ELR (cell line): ENCODE data around the gene CCDC138.

Experiments
- DNase-seq: peaks from one replicate; pipeline ENCODE4 v3.0.0-alpha.2; 2015; ENCODE audit warnings: low read depth

The CCDC138 gene

DNA sequence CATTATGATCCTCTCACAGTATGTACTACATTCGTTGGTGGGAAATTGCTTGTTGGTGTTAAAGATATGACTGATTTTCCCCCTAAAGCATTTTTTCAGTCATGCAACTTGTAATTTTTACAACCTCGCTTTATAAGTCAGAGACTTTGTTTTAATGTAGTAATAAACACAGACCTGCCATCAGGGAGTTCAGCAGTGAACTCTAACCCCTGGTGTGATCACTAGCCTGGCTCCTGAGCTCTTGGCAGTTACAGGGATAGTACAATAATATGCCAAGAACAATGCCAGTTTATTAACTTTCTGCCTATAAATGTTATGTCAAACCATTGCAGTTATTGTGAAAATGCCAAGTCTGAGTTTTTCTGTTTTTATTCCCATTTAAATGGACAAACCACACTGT is 108.6 kb downstream of the CCDC138 start:
- no peak for DNase-seq

DNA sequence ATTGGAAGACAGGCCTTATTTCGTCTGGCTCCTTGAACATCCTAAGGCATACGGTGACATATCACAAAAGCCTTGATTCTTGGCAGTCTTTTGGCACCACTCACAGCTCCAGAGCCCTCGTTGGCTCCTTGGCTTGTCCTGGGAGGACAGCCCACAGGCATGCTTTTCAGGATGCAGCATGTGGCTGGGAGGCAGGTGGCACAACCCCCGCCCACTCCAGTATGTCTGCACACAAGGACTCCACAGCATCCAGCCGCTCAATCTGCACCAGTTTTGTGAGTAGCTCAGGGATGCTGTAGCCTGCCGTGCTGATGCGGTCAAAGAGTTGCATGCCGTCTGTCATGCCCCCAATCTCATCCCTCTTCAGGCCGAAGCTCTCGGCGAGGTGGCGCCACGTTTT is 110.2 kb downstream of the CCDC138 start:
- DNase-seq = no peak

DNA sequence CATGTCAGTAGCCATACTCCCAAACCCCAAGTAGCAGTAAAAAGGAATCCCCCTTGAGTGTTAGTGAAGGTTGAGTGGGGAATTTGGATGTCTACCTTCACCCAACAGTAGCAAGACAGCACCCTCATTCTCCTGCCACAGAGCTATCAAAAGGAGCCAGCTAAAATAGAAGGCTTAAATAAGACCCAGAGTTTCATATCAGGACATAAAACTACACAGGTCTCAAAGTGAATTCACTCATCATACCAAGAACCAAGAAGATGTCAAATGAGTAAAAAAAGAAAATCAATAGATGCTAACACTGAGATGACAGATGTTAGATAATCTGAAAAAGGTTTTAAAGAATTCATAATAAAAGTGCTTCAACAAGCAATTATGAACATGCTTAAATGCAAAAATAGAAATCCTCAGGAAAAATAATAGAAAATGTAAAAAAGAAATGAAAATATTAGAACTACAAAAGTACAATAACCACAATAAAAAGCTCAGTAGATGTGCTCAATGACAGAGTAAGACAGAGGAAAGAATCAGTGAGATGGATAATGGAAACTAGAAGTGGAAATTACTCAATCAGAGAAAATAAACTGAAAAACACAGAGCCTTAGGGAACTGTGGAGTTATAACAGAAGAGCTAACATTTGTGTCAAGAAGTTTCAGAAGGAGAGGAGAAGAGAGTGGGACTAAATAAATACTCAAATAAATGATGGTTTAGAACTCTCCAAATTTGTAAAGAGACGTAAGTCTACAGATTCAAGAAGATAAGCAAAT is 111.9 kb downstream of the CCDC138 start:
- DNase-seq = no peak

DNA sequence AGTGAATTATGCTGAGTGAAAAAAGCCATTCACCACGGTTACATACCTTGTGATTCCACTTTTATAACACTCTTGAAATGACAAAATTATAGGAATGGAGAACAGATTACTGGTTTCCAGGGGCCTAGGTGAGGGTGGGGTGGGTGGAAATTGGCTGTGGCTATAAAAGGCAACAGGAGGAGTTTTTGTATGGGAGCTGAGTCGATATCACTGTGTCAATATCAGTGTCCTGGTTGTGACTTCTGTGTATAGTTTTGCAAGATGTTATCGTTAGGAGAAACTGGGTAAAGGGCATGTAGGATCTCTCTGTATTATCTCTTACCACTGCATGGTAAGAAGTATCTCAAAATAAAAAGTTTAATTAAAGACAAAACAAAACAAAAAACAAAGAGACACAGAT is 118.1 kb downstream of the CCDC138 start:
- no peak for DNase-seq

DNA sequence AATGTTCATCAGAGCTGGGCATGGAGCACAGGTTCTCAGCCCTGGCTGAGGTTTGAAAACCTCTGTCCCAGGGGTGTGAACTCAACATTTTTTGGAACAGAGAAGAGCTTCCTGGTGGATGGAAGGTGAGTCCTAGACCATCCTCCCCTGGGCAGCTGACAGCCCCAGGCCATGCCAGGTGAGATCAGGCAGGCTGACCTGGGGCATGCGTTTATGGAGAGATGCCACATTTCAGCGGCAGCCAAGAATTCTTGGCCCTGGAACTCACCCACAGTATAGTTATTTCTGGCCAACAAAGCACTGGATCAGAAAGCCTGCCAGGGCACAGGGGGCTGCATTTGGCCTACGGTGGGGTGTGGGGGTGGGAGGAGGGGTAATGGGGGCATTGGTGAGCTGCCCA is 118.6 kb downstream of the CCDC138 start:
- DNase-seq = no peak

DNA sequence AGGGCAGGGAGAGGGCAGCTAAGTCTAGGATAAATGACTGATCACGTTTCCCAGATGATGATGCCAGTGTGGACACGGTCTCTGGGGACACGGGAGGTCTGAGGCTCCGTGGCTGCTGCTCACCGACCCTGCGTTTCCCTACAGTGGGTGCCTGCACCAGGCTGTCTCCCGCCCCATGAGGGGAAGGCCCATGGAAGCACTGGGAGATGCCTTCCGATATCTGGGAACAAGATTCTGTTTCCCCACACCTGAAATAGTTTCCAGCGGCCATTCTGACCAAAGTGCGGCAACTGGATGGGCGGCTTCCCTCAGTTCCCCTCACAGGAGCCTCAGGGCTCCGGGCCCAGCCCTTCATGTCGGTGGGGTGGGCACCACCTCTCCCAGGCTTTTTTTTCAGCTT is 119.3 kb downstream of the CCDC138 start:
- DNase-seq = no peak

DNA sequence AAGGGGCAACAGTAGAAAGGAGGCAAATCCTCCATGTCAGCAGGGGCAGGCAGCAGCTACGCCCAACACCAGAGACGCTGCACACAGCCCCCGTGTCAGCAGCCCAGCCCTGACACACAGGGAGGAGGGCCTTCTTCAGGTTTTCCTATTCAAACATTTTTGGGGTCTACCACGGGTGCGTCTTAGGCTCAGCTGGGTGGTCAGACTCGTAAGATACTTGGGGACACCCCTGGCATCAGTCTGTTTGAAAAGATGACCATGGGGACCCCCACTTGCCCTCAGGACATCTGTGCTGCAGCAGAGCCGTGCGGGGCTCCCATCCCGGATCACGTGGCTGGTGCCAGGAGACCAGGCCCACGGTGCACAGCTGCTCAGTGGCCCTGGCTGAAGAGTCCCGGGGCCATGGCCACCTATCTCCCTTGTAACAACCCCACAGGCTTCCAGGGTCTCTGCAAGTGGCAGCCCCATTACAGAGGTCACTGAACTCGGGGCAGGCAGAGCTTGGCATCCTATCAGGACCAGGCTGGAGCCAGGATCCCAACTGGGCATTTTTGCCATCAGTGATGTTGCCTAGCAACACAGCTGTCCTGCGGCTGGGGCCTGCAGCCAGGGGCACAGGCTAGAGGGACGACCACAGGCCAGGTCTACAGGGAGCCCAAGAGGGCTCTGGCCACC is 120.0 kb downstream of the CCDC138 start:
- DNase-seq = no peak

DNA sequence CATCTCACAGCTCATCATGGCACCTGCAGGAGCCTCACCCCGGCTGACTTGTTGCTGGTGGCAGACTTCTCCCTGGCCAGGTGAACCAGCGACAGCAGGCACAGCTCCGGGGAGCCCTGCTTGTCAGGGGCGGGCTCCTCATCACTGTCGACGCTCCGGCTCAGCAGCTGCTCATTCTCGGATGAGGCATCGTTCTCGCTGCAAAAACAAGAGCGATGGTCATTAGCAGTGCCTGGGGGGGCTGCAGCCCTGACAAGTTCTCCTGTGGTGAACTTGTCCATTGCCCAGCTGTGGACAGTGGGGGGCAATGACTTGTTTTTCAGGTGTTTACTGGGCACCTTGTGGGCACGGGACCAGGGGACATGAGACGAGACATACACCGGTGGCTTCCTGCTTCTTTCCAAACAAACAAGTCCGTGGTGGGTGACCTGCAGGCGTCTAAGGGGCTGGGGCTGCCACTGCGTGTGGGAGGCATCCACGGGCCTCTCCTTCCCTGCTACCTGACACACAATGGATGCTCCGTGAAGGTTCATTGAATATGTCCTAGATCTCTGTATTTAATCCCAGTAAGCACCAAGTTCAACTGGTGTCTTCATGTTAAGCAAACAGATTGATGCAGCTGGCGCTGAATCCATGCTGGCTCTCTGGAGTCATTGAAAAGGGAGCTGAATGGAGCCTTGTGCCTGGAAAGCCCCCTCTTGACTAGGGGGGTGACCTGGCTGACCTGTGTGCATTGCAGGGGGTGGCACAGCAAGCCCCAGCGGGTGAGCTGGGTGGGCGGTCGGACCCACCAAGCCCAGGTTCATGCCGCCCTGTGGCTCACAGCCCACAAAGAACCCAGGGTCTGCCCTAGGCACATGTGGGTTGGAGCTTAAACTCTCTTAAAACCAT is 121.5 kb downstream of the CCDC138 start:
- DNase-seq = no peak

DNA sequence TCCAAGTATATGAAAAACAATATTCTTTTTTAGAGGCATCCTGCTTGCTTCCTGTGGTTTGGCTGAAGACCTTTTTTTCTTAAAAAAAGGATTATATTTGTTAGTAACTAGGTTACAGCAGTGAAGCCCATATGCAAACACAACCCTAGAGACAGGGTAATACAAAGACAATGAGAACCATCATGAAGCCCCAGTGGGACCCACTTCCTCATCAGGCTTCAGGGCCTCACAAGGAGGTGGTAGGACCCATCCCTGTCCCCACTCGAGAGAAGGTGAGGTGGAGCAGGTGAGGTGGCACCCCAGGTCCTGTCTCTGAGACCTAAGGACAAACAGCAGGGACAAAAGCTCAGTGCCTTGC is 122.1 kb downstream of the CCDC138 start:
- DNase-seq = no peak

DNA sequence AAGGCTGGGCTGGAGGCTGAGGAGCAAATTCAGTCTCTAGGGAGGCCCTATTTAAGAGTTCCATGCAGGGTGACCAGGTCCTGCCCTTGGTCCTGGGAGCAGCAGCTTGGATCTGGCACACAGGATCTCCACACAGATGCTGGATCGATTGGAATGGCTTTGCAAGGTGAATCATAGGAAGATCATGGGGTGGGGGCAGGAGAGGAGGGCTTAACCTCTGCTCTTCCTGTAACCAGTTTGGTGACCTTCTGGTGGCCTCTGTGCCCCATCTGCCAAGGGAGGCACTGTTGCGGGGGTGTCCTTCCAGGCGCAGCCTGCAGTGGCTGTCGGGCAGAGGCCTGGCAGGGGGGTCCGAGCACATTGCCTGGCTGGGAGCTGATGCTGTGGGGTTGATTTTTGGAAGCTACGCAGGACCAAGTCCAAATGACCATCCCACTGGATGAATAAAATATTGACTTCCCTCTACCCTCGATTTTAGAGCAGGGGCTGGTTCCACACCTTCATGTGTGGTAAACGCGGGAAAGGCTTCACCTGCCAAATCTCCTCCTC is 122.8 kb downstream of the CCDC138 start:
- DNase-seq = no peak

DNA sequence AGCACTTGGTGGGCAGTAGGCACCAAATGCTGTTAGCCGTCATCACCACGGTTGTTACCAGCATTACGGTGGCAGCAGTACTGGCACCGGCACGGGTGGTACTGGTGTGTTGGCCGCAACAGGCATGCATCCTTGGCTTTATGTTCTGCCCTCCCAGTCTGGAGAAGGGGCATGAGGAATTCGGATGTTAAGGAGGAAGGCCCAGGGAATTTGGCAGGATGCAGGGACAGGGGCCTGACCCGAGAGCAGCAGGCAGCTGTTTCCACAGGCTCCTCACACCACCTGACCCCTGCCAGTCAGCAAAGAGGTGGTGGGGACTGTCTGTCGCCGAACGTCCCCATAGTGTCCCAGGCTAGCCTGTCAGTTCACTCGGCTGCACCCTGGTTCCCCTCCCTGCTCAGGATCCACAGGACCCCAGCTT is 123.5 kb downstream of the CCDC138 start:
- no peak for DNase-seq

DNA sequence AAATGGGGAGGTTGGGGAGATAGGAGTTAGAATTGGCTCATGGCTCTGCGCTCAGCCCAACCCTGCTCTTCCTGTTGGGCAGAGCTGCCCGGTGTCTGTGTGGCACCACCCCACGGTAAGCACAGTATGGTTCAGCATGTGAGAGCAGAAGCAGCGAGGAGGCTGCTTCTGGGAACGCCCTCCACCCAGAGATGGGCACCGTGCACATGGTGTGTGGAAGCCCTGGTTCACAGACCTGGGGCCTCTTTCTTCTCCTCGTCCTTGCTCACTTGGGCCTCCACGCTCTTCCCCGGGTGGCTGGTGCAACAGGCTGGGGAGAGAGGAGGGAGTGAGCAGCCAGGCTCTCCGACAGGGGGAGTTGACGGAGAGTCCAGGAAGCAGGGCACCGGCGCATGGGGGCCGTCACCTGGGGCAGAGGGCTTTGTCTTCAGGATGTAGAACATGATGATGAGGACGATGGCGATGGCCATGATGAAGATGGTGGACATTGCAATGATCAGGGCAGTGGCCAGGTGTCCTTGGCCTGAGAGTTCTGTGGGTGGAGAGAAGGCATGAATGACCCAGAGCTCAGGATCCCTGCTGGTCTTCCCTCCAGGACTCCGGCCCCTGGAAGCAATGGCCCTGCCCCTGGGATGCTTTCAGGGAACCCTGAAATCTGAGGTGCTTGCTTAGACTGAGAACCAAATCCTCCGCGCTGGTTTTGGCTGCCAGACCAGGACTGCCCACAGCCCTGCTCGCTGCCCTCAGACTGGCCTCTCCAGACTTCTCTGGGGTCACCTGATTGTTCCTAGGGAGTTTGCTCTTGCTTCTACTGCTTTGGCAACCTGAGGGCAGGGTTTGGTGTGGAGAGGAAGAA is 124.2 kb downstream of the CCDC138 start:
- no peak for DNase-seq

DNA sequence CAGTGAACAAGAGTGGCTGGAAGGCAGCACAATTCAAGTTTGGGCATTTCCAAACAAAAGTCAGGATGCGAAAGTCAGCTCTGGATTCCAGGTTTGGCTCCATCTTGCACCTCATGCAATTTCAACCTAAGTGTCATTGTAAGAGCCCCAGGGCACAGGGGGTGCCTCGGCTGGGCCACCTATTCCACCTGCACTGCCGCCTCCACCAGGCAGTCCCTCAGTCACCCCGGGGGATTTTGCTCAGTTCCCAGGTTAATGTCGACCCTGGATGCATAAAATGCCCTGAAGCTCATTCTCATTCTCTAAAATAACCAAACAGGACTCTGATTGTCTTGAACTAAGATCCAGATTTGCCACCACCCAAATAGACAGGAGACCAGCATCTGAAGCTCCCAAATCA is 124.8 kb downstream of the CCDC138 start:
- no peak for DNase-seq

DNA sequence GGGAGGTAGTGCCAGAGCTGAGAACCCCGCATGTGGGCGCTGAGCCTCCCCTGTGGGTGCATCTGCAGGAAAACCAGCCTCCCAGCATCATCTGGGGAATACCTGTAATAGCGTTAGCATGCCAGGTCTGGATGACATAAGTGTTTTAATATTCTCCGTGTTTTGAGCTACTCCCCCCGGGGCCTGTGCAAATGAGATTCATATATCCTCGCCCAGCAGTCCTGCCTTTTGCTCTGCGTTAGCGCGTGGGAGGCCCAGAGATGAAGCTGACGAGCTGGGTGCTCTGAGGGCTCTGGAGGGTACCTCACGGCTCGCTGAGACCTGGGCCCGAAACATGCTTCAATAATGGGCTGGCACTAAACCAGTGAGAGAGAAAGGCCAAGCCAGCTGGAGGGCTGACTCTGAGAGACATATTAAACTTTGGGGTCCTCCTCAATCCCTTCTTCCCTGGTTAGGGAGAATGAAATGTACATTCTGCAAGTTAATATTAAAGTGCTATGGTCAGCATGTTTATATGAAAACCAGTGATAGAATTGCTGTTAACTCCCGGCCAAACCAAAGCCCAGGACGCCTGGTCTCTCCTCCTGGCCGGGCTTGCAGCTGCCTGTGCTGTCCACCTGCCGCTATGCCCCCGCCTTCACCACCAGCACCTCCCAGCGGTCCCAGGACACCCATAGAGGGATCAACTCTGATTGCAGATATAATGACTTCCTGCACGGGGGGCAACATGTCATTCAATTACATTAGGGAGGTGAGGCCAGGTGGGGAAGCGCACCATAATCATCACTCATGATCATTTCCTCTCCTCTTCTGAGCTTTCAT is 125.4 kb downstream of the CCDC138 start:
- DNase-seq = no peak

DNA sequence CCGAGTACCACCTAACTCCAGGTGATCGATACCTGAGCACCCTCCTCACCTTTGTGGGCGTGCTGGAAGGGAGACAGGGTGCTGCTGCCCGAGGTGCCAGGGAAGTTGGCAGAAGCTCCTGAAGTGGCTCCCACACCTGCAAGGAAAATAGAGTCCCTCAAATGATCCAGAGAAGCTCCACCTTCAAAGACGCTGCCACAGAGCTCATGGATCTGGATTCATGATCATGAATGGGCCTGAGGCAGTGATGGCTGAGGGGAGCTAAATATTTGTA is 126.0 kb downstream of the CCDC138 start:
- DNase-seq = no peak

DNA sequence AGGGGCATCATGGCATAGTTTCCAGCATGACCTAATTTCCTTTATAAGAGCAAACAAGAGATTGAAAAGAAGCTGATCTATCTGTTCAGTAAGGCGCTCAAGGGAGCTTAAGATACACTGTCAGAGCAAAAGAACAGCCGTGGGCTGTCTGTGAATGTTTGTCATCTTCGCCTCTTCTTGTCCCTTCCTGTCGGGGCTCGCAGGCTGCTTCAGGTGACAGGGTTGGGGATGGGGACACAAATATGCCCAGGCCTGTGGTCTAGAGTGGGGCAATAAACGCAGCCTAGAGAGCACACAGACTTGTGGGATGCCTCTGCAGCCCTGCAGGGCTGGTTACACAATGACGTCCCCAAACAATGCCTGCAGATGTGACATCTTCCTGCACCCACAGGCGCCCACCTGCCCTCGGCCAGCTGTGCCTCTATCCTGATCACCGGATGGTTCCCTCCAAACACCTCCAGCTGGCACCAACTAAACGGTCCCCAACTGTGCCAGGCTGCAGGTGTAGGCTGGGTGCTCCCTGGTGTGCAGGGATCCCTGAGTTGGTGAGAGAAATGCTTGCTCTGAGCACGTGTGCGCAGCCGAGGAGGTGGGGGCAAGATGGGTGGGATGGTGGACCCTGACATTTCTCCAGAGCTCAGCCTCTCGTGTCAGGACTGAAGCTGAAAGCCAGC is 129.7 kb downstream of the CCDC138 start:
- DNase-seq = no peak

DNA sequence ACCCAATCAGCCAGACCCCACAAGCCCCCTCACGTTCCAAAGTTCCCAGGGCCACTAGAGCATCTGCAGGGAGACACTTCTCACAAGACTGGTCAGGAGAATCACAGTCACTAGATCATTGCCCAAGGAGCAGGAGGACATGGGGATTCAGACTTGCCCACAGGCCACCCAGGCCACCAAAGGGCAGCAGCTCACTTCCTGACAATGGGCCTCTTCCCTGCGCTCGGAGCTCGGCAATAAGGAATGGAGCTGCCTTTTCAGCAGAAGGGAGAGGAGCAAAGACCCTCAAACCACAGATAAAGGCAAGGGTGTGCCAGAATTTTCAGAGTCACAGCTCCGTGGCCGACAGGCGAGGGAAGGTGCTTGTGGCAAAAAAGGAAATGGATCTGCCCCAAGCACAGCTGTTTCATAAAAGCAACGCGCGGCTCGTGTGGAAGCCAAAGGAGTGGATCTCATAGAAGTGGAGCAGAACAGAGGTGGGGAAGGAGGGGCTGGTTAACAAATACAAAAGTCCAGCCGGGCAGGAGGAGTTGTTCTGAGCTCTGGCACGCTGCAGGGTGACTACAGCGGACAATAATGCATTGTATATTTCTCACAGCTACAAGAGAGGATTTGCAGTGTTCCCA is 130.3 kb downstream of the CCDC138 start:
- peak; percentile 9 for DNase-seq

DNA sequence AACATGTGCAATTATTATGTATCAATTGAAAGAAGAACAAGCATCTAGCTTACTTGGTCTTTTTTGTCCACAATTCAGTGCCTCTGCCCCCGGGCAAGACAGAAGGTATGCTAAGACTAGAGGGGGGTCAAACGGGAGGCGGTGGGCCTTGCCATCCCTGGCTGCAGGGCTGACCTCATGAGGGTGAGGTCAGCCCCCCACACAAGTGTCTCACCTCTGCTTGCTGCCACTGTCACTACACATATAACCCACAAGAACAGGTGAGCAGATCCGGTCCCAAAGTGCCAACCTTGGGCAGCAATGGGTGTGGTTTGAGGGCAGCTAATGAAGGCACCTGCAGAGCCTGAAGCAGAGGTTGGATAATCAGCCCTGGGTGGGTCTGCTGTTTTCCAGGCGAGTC is 131.0 kb downstream of the CCDC138 start:
- DNase-seq = no peak

DNA sequence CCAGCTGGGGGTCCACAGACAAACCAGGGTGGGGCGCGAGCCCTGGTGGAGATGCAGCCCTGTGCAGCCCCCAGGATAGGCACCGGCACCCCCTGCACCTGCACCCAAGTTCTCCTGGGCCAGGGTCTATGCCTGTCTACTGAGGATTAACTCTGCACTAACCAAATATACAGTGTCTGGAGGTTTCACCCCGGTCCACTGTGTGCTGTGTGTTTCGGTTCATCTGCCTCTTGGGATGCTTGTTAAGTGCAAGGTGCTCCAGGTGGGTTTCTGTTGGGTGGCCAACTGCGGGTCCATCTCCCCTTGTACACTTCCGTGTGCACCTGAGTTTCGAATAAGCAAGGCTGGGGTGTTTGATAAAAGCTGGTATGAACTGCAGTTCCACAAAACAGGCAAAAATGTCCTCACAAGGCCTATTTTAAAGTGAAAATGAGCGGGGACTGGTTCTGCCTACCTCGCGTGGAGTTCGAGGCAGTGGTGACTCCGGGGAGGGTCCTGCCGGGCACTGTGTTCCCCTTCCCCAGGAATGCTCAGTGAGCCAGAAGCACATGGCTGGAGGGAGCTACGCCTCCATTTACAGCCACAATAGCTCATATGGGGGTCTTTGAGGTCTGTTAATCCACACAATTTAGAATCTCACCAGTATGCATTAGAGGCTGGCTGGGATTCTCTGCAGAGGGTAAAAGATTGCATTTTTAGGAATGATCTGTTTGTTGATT is 131.7 kb downstream of the CCDC138 start:
- no peak for DNase-seq
